ENCODE measurements around the gene TBC1D2.

Gene TBC1D2

GRCh38 chr9:98248737-98249474 lies 6.5 kb downstream of the TBC1D2 start:
- no peaks in the 10 kb centered on the region for H4K20me1 ChIP-seq
- peak overlapping the region in 4 of 10 experiments; percentile 9 to 42 (median 21); a peak in 3 of 20 replicates for H3K4me3 ChIP-seq
- H3K27me3 ChIP-seq: no peaks in the 10 kb centered on the region
- H3K9me3 ChIP-seq (replicated peaks in 1 of 11): no peaks in the 10 kb centered on the region
- H3K27ac ChIP-seq: peak overlapping the region; percentile 75 to 97 (median 85)
- peak overlapping the region; percentile 53 to 99 (median 95) for H3K4me2 ChIP-seq
- H3K36me3 ChIP-seq: peaks cover 0 to 49% (median 32%) of the 10 kb centered on the region in 11 experiments; a peak in 16 of 22 replicates
- peak overlapping the region; percentile 51 to 85 (median 74); a peak in 21 of 22 replicates for H3K9ac ChIP-seq
- H3K4me1 ChIP-seq: peaks cover 20 to 99% (median 78%) of the 10 kb centered on the region in 10 experiments
- peak; percentile 62 to 89 (median 79); a peak in 21 of 22 replicates for TF ChIP-seq Cebpa-rat (IDR thresholded peaks at IDR 0.05)

GRCh38 chr9:98247831-98248657 lies 7.4 kb downstream of the TBC1D2 start:
- peak overlapping the region; percentile 53 to 99 (median 95) for H3K4me2 ChIP-seq
- no peaks in the 10 kb centered on the region for H3K9me3 ChIP-seq (replicated peaks in 1 of 11)
- peak overlapping the region in 5 of 10 experiments; percentile 9 to 42 (median 18); a peak in 3 of 20 replicates for H3K4me3 ChIP-seq
- peaks cover 20 to 99% (median 69%) of the 10 kb centered on the region in 10 experiments for H3K4me1 ChIP-seq
- peak overlapping the region; percentile 75 to 97 (median 85) for H3K27ac ChIP-seq
- H3K36me3 ChIP-seq: peaks cover 0 to 57% (median 40%) of the 10 kb centered on the region in 11 experiments; a peak in 16 of 22 replicates
- peak overlapping the region; percentile 51 to 85 (median 74); a peak in 21 of 22 replicates for H3K9ac ChIP-seq
- H3K27me3 ChIP-seq: no peaks in the 10 kb centered on the region
- no peak for TF ChIP-seq Cebpa-rat (IDR thresholded peaks at IDR 0.05)
- no peaks in the 10 kb centered on the region for H4K20me1 ChIP-seq

GRCh38 chr9:98242426-98242825 lies 13.0 kb downstream of the TBC1D2 start:
- Histone ChIP-seq H3K27me3 (no peaks in the 10 kb centered on the region), H3K9ac (peak overlapping the region in 2 of 11 experiments; percentile 5 to 64; a peak in 1 of 22 replicates), H3K4me2 (peak overlapping the region in 3 of 11 experiments; percentile 43 to 87 (median 70); a peak in 4 of 22 replicates), H3K4me1 (peaks cover 0 to 76% (median 19%) of the 10 kb centered on the region in 10 experiments; a peak in 13 of 20 replicates), H3K9me3 (replicated peaks in 1 of 11) (no peaks in the 10 kb centered on the region), H3K4me3 (no peak overlapping the region), H3K27ac (no peak overlapping the region), H4K20me1 (peaks cover 0 to 21% (median 0%) of the 10 kb centered on the region in 11 experiments; a peak in 6 of 22 replicates), H3K36me3 (peaks cover 0 to 87% (median 47%) of the 10 kb centered on the region in 11 experiments; a peak in 16 of 22 replicates)
- no peak for TF ChIP-seq Cebpa-rat (IDR thresholded peaks at IDR 0.05)

GRCh38 chr9:98241357-98242300 lies 13.8 kb downstream of the TBC1D2 start:
- TF ChIP-seq Cebpa-rat (IDR thresholded peaks at IDR 0.05): no peak
- H4K20me1 ChIP-seq: peaks cover 0 to 26% (median 0%) of the 10 kb centered on the region in 11 experiments; a peak in 6 of 22 replicates
- H3K4me2 ChIP-seq: peak overlapping the region in 5 of 11 experiments; percentile 21 to 87 (median 43); a peak in 10 of 22 replicates
- H3K9ac ChIP-seq: peak overlapping the region in 2 of 11 experiments; percentile 5 to 64; a peak in 2 of 22 replicates
- H3K36me3 ChIP-seq: peaks cover 0 to 95% (median 47%) of the 10 kb centered on the region in 11 experiments; a peak in 16 of 22 replicates
- H3K27ac ChIP-seq: peak overlapping the region in 2 of 11 experiments; percentile 1 to 18; a peak in 3 of 22 replicates
- no peak overlapping the region for H3K4me3 ChIP-seq
- H3K4me1 ChIP-seq: peaks cover 0 to 68% (median 11%) of the 10 kb centered on the region in 10 experiments; a peak in 13 of 20 replicates
- H3K9me3 ChIP-seq (replicated peaks in 1 of 11): no peaks in the 10 kb centered on the region
- no peaks in the 10 kb centered on the region for H3K27me3 ChIP-seq

GRCh38 chr9:98240475-98240874 lies 15.0 kb downstream of the TBC1D2 start:
- TF ChIP-seq Cebpa-rat (IDR thresholded peaks at IDR 0.05): no peak
- H3K36me3 ChIP-seq: peaks cover 0 to 96% (median 47%) of the 10 kb centered on the region in 11 experiments; a peak in 16 of 22 replicates

GRCh38 chr9:98236901-98237487 lies 18.5 kb downstream of the TBC1D2 start:
- Histone ChIP-seq H3K9ac (no peak overlapping the region), H3K36me3 (peaks cover 0 to 99% (median 55%) of the 10 kb centered on the region in 11 experiments; a peak in 17 of 22 replicates), H3K9me3 (replicated peaks in 1 of 11) (no peaks in the 10 kb centered on the region), H3K4me2 (0 out of 22 replicates have a peak overlapping the region, but pooled peaks of 1 of the 11 experiments have one; percentile 20), H3K4me3 (no peak overlapping the region), H3K4me1 (peaks cover 5 to 39% (median 11%) of the 10 kb centered on the region in 10 experiments; a peak in 15 of 20 replicates), H4K20me1 (peaks cover 0 to 69% (median 0%) of the 10 kb centered on the region in 11 experiments; a peak in 7 of 22 replicates), H3K27ac (no peak overlapping the region), H3K27me3 (no peaks in the 10 kb centered on the region)
- no peak for TF ChIP-seq Cebpa-rat (IDR thresholded peaks at IDR 0.05)

More at GRCh38 chr9:98240475-98240874, 15.0 kb downstream of the TBC1D2 start:
- H3K4me1 ChIP-seq: peaks cover 0 to 58% (median 6%) of the 10 kb centered on the region in 10 experiments; a peak in 9 of 20 replicates
- H3K9ac ChIP-seq: no peak overlapping the region
- H4K20me1 ChIP-seq: peaks cover 0 to 36% (median 0%) of the 10 kb centered on the region in 11 experiments; a peak in 6 of 22 replicates
- no peaks in the 10 kb centered on the region for H3K9me3 ChIP-seq (replicated peaks in 1 of 11)
- H3K4me3 ChIP-seq: no peak overlapping the region
- no peaks in the 10 kb centered on the region for H3K27me3 ChIP-seq
- no peak overlapping the region for H3K27ac ChIP-seq
- peak overlapping the region in 2 of 11 experiments; percentile 43 to 87; a peak in 5 of 22 replicates for H3K4me2 ChIP-seq

- H3K27me3 ChIP-seq: no peaks in the 10 kb centered on the region
- H3K4me2 ChIP-seq: no peak overlapping the region
- H3K27ac ChIP-seq: no peak overlapping the region
- TF ChIP-seq Cebpa-rat (IDR thresholded peaks at IDR 0.05): no peak
- no peaks in the 10 kb centered on the region for H3K9me3 ChIP-seq (replicated peaks in 1 of 11)
- H3K4me3 ChIP-seq: no peak overlapping the region
- H3K9ac ChIP-seq: no peak overlapping the region
- peaks cover 0 to 71% (median 0%) of the 10 kb centered on the region in 11 experiments; a peak in 7 of 22 replicates for H4K20me1 ChIP-seq
- peaks cover 5 to 24% (median 10%) of the 10 kb centered on the region in 10 experiments; a peak in 13 of 20 replicates for H3K4me1 ChIP-seq
- peaks cover 0 to 100% (median 53%) of the 10 kb centered on the region in 11 experiments; a peak in 17 of 22 replicates for H3K36me3 ChIP-seq
Measured at GRCh38 chr9:98235126-98235525, 20.3 kb downstream of the TBC1D2 start.
